Regular cardiac myocyte (primary cell): ENCODE data around the gene LMCD1. TPM values are rescaled to one million over a fixed set of nuclear protein-coding genes. Genes with fewer than 3 reads are reported as not detected.

Experiments
- total RNA-seq: library from RNA; depleted of rRNA; stranded (reverse); fragments of >200 nt; gene quantifications from 2 replicates; pipeline ENCODE4 v1.2.3, GENCODE V29; 2014

LMCD1 gene, protein sequence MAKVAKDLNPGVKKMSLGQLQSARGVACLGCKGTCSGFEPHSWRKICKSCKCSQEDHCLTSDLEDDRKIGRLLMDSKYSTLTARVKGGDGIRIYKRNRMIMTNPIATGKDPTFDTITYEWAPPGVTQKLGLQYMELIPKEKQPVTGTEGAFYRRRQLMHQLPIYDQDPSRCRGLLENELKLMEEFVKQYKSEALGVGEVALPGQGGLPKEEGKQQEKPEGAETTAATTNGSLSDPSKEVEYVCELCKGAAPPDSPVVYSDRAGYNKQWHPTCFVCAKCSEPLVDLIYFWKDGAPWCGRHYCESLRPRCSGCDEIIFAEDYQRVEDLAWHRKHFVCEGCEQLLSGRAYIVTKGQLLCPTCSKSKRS
- total RNA-seq: 67.9 and 250 TPM in 2 replicates

DNA sequence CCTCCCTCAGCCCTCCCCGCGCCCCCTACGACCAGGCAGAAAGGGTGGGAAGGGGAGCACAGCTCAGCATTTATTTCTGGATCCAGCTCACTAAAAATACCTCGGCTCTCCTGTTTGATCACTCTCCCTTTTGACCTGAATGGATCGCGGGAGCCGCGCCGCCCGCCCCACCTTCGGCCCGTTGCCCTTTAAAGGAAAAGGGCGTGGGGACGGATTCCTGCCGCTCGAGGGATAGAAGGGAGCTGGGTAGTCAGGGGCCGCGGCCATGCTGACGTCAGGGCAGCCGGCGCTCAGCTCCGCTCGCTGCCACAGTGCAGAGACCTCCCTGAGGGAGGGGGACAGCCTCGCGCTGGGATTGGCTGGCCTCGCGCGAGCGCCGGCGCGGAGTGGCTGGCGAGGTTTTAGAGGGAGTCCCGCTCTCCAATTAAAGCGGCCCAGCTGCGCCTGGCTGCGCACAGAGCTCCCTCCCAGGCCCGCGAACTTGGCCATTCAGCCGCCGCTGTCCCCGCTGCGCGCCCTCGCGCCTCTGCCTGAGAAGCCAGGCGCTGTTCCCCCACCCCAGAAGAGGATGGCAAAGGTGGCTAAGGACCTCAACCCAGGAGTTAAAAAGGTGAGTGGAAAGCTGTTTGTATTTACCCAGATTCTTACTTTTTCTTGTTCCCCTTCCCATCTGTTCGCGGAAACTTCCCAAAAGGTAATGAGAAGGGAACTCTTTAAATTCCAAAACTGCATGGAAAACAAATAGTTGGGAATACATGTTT, at the start of gene LMCD1:
TSS of gene LMCD1 (plus strand) at position 453 of the 761 bp plus-strand sequence. CDS start at position 569, 116 bp downstream.

Other genes starting within 250 kb of the LMCD1 start
- not detected in 2 replicates for gene SSUH2, start 143.0 kb downstream of the LMCD1 start, total RNA-seq
- gene CAV3, start 232.0 kb downstream of the LMCD1 start, total RNA-seq: not detected in 2 replicates